Activated T-cell treated with anti-CD3 and anti-CD28 coated beads, Interleukin-2, amount 50 U/mL, for 72 hours (primary cell): ENCODE results near the gene RBFOX2. TPM values are rescaled to one million over a fixed set of nuclear protein-coding genes. Genes with fewer than 3 reads are reported as not detected.

Experiments used
- ATAC-seq, 2 donors: fragments of 150-1000 bp; cut with Tn5 transposase; replicated peaks in 1 of 2; 2 replicates each; pipeline ENCODE4 v1.10.0; 2021; ENCODE audit warnings: moderate library complexity in 2 of 2, mild to moderate bottlenecking in 1 of 2
- DNase-seq, 2 donors: peaks; one replicate each; pipeline ENCODE4 v3.0.0; 2021 to 2022; ENCODE audit warnings: mixed read lengths in 1 of 2
- H3K27ac Mint-ChIP-seq: one replicate; pipeline ENCODE4 v1.8.0; 2022; ENCODE audit warnings: mild to moderate bottlenecking, moderate library complexity, mixed read lengths
- H3K27me3 Mint-ChIP-seq: one replicate; pipeline ENCODE4 v1.8.0; 2022; ENCODE audit warnings: low read depth, mixed read lengths
- H3K36me3 Mint-ChIP-seq, 2 donors: one replicate each; pipeline ENCODE4 v1.8.0; 2022; ENCODE audit warnings: mixed read lengths in 2 of 2, mild to moderate bottlenecking in 1 of 2; ENCODE audit not compliant: insufficient read depth in 2 of 2
- H3K4me1 Mint-ChIP-seq: one replicate; pipeline ENCODE4 v1.8.0; 2022; ENCODE audit warnings: low read depth, mixed read lengths
- H3K4me3 Mint-ChIP-seq, 2 donors: one replicate each; pipeline ENCODE4 v1.8.0; 2022; ENCODE audit warnings: mild to moderate bottlenecking in 2 of 2, mixed read lengths in 2 of 2, moderate library complexity in 2 of 2
- H3K9me3 Mint-ChIP-seq, 2 donors: one replicate each; pipeline ENCODE4 v1.8.0; 2022; ENCODE audit warnings: mixed read lengths in 2 of 2
- total RNA-seq, 2 donors: library from RNA; stranded (reverse); gene quantifications; one replicate each; pipeline ENCODE4 v1.2.3, GENCODE V29; 2022

The RBFOX2 gene
- total RNA-seq, 2 donors from 2014 or later, result 2.3 to 4.4 TPM

- Mint-ChIP-seq H3K36me3 (no peaks in the 10 kb centered on the region), H3K4me1 (no peaks in the 10 kb centered on the region), H3K27ac (no peak overlapping the region), H3K4me3 (no peak overlapping the region), H3K9me3 (no peaks in the 10 kb centered on the region), H3K27me3 (peaks cover 9% of the 10 kb centered on the region)
- ATAC-seq (no peak), DNase-seq (no peak)
These were observed 294.7 kb downstream of the RBFOX2 start for GRCh38 chr22:35733791-35734516.

- no peaks in the 10 kb centered on the region for H3K4me1 Mint-ChIP-seq
- ATAC-seq, result no peak
- H3K27me3 Mint-ChIP-seq, result peaks cover 9% of the 10 kb centered on the region
- DNase-seq, result no peak
- no peak overlapping the region for H3K27ac Mint-ChIP-seq
- no peaks in the 10 kb centered on the region for H3K36me3 Mint-ChIP-seq
- H3K4me3 Mint-ChIP-seq, result no peak overlapping the region
- H3K9me3 Mint-ChIP-seq, result no peaks in the 10 kb centered on the region
These were observed 295.6 kb downstream of the RBFOX2 start for GRCh38 chr22:35733036-35733435.

GRCh38 chr22:35732116-35732515 lies 296.5 kb downstream of the RBFOX2 start:
- ATAC-seq, result no peak
- H3K4me1 Mint-ChIP-seq, result no peaks in the 10 kb centered on the region
- H3K27ac Mint-ChIP-seq, result no peak overlapping the region
- no peak for DNase-seq
- no peak overlapping the region for H3K4me3 Mint-ChIP-seq
- H3K36me3 Mint-ChIP-seq, result no peaks in the 10 kb centered on the region
- no peaks in the 10 kb centered on the region for H3K9me3 Mint-ChIP-seq
- peaks cover 9% of the 10 kb centered on the region for H3K27me3 Mint-ChIP-seq

- Mint-ChIP-seq H3K27ac (no peak overlapping the region), H3K4me3 (no peak overlapping the region), H3K9me3 (no peaks in the 10 kb centered on the region), H3K27me3 (peaks cover 9% of the 10 kb centered on the region), H3K4me1 (no peaks in the 10 kb centered on the region), H3K36me3 (no peaks in the 10 kb centered on the region)
- DNase-seq, result no peak
- no peak for ATAC-seq
These were observed 297.3 kb downstream of the RBFOX2 start for GRCh38 chr22:35731321-35731720.

GRCh38 chr22:35729309-35729698 lies 299.3 kb downstream of the RBFOX2 start:
- H3K4me3 Mint-ChIP-seq, result no peak overlapping the region
- DNase-seq, result no peak
- no peaks in the 10 kb centered on the region for H3K36me3 Mint-ChIP-seq
- no peaks in the 10 kb centered on the region for H3K4me1 Mint-ChIP-seq
- H3K27me3 Mint-ChIP-seq, result peaks cover 9% of the 10 kb centered on the region
- no peak overlapping the region for H3K27ac Mint-ChIP-seq
- H3K9me3 Mint-ChIP-seq, result no peaks in the 10 kb centered on the region
- ATAC-seq, result no peak

GRCh38 chr22:35728639-35729308 lies 299.9 kb downstream of the RBFOX2 start:
- Mint-ChIP-seq H3K27me3 (peaks cover 9% of the 10 kb centered on the region), H3K4me3 (no peak overlapping the region), H3K27ac (no peak overlapping the region)

GRCh38 chr22:35727436-35727835 lies 301.2 kb downstream of the RBFOX2 start:
- Mint-ChIP-seq H3K27me3 (peaks cover 9% of the 10 kb centered on the region), H3K27ac (no peak overlapping the region), H3K36me3 (no peaks in the 10 kb centered on the region), H3K4me3 (no peak overlapping the region), H3K9me3 (no peaks in the 10 kb centered on the region), H3K4me1 (no peaks in the 10 kb centered on the region)
- DNase-seq (no peak), ATAC-seq (no peak)

More at GRCh38 chr22:35728639-35729308, 299.9 kb downstream of the RBFOX2 start:
- DNase-seq (no peak), ATAC-seq (no peak)
- Mint-ChIP-seq H3K9me3 (no peaks in the 10 kb centered on the region), H3K4me1 (no peaks in the 10 kb centered on the region), H3K36me3 (no peaks in the 10 kb centered on the region)

- H3K27me3 Mint-ChIP-seq, result peaks cover 9% of the 10 kb centered on the region
- no peak overlapping the region for H3K4me3 Mint-ChIP-seq
- no peaks in the 10 kb centered on the region for H3K9me3 Mint-ChIP-seq
- no peak overlapping the region for H3K27ac Mint-ChIP-seq
- no peaks in the 10 kb centered on the region for H3K4me1 Mint-ChIP-seq
- H3K36me3 Mint-ChIP-seq, result no peaks in the 10 kb centered on the region
- DNase-seq (no peak), ATAC-seq (no peak)
These were observed 301.7 kb downstream of the RBFOX2 start for GRCh38 chr22:35726933-35727332.

GRCh38 chr22:35726398-35726797 lies 302.2 kb downstream of the RBFOX2 start:
- Mint-ChIP-seq H3K36me3 (no peaks in the 10 kb centered on the region), H3K4me1 (no peaks in the 10 kb centered on the region), H3K4me3 (no peak overlapping the region), H3K27ac (no peak overlapping the region), H3K9me3 (no peaks in the 10 kb centered on the region), H3K27me3 (peaks cover 6% of the 10 kb centered on the region)
- DNase-seq (no peak), ATAC-seq (no peak)

GRCh38 chr22:35725521-35725920 lies 303.1 kb downstream of the RBFOX2 start:
- Mint-ChIP-seq H3K36me3 (no peaks in the 10 kb centered on the region), H3K4me1 (no peaks in the 10 kb centered on the region), H3K27ac (no peak overlapping the region), H3K27me3 (no peaks in the 10 kb centered on the region), H3K9me3 (no peaks in the 10 kb centered on the region), H3K4me3 (no peak overlapping the region)
- no peak for ATAC-seq
- no peak for DNase-seq

- DNase-seq (no peak), ATAC-seq (no peak)
- H3K27ac Mint-ChIP-seq, result no peak overlapping the region
- H3K4me3 Mint-ChIP-seq, result no peak overlapping the region
- no peaks in the 10 kb centered on the region for H3K9me3 Mint-ChIP-seq
- no peaks in the 10 kb centered on the region for H3K4me1 Mint-ChIP-seq
- no peaks in the 10 kb centered on the region for H3K27me3 Mint-ChIP-seq
- H3K36me3 Mint-ChIP-seq, result no peaks in the 10 kb centered on the region
These were observed 306.7 kb downstream of the RBFOX2 start for GRCh38 chr22:35721960-35722359.

- Mint-ChIP-seq H3K4me3 (no peak overlapping the region), H3K27me3 (no peaks in the 10 kb centered on the region), H3K27ac (no peak overlapping the region), H3K9me3 (no peaks in the 10 kb centered on the region), H3K36me3 (no peaks in the 10 kb centered on the region), H3K4me1 (no peaks in the 10 kb centered on the region)
- no peak for ATAC-seq
- no peak for DNase-seq
These were observed 309.3 kb downstream of the RBFOX2 start for GRCh38 chr22:35719212-35719875.

GRCh38 chr22:35717572-35717971 lies 311.1 kb downstream of the RBFOX2 start, which contains the start of gene APOL5:
Gene APOL5 (plus strand): TSS chr22:35717872. CDS start chr22:35717872, 0 bp downstream.
- Mint-ChIP-seq H3K36me3 (peaks cover 3 to 6% of the 10 kb centered on the region in 2 donors), H3K27ac (no peak within 1 kb of the TSS), H3K27me3 (no peaks in the 10 kb centered on the region), H3K9me3 (peaks cover 2 to 9% of the 10 kb centered on the region in 2 donors), H3K4me1 (no peaks in the 10 kb centered on the region), H3K4me3 (no peak within 1 kb of the TSS)
- no peak for DNase-seq
- ATAC-seq, result no peak
